WTC11 (cell line): Measurements from ENCODE around the gene TAF15. TPM values are rescaled to one million over a fixed set of nuclear protein-coding genes. Genes with fewer than 3 reads are reported as not detected.

Experiments used
- ATAC-seq: fragments of 200-7000 bp; cut with Tn5 transposase; 2 replicates; pipeline ENCODE4 v1.10.0; 2021; ENCODE audit warnings: mild to moderate bottlenecking, moderate library complexity
- CTCF ChIA-PET: fragments of 300-600 bp; sonication (Branson Sonifier 250); formaldehyde crosslinking; loops from one replicate; lab custom pipeline; 2021; ENCODE audit warnings: antibody characterized with exemption; lab: Charles Lee
- POLR2A ChIA-PET: fragments of 350-600 bp; sonication (Branson Sonifier 250); formaldehyde crosslinking; loops from one replicate; lab custom pipeline; 2021; ENCODE audit warnings: antibody characterized with exemption; lab: Charles Lee
- DNase-seq: peaks from one replicate; pipeline ENCODE4 v3.0.0; 2021; ENCODE audit warnings: low spot score
- H3K27ac Mint-ChIP-seq: 2 replicates; pipeline ENCODE4 v1.8.0; 2021; ENCODE audit warnings: mixed read lengths
- H3K27me3 Mint-ChIP-seq: 2 replicates; pipeline ENCODE4 v1.8.0; 2021; ENCODE audit warnings: low read depth, mild to moderate bottlenecking, moderate library complexity, mixed read lengths
- H3K36me3 Mint-ChIP-seq: 2 replicates; pipeline ENCODE4 v1.8.0; 2021; ENCODE audit warnings: mixed read lengths
- H3K4me1 Mint-ChIP-seq: 2 replicates; pipeline ENCODE4 v1.8.0; 2022; ENCODE audit warnings: mixed read lengths
- H3K4me3 Mint-ChIP-seq: 2 replicates; pipeline ENCODE4 v1.8.0; 2021; ENCODE audit warnings: mild to moderate bottlenecking, moderate library complexity, mixed read lengths
- H3K9me3 Mint-ChIP-seq: 2 replicates; pipeline ENCODE4 v1.8.0; 2021; ENCODE audit warnings: mixed read lengths
- CREB1 ChIP-seq: sonication (generic); formaldehyde crosslinking; IDR thresholded peaks from 2 replicates; pipeline ENCODE4 v1.8.0; 2023; ENCODE audit warnings: mild to moderate bottlenecking, missing genetic modification reagents
- MXD4 ChIP-seq: fragments of 250-450 bp; sonication (Bioruptor Pico); IDR thresholded peaks from 2 replicates; pipeline ENCODE4 v1.8.0; 2021; ENCODE audit warnings: mild to moderate bottlenecking, moderate library complexity, borderline replicate concordance
- MYBL2 ChIP-seq: sonication (generic); formaldehyde crosslinking; IDR thresholded peaks from 2 replicates; pipeline ENCODE4 v1.8.1; 2023; ENCODE audit warnings: mild to moderate bottlenecking, moderate library complexity, missing genetic modification reagents
- RORB ChIP-seq: fragments of 250-450 bp; sonication (Bioruptor Pico); IDR thresholded peaks from 2 replicates; pipeline ENCODE4 v1.9.0; 2021; ENCODE audit warnings: mild to moderate bottlenecking
- SMAD4 ChIP-seq: sonication (generic); formaldehyde crosslinking; IDR thresholded peaks from 2 replicates; pipeline ENCODE4 v1.8.0; 2022; ENCODE audit warnings: mild to moderate bottlenecking, missing genetic modification reagents
- SOX15 ChIP-seq: fragments of 250-450 bp; sonication (Bioruptor Pico); IDR thresholded peaks from 2 replicates; pipeline ENCODE4 v1.9.0; 2021; ENCODE audit warnings: mild to moderate bottlenecking
- TEAD4 ChIP-seq: sonication (generic); formaldehyde crosslinking; IDR thresholded peaks from 2 replicates; pipeline ENCODE4 v1.8.0; 2022; ENCODE audit warnings: mild to moderate bottlenecking, missing genetic modification reagents
- ZNF219 ChIP-seq: sonication (generic); formaldehyde crosslinking; IDR thresholded peaks from 2 replicates; pipeline ENCODE4 v1.8.0; 2023; ENCODE audit warnings: missing genetic modification reagents, mild to moderate bottlenecking, borderline replicate concordance
- ZNF263 ChIP-seq: sonication (generic); formaldehyde crosslinking; IDR thresholded peaks from 2 replicates; pipeline ENCODE4 v1.8.1; 2022; ENCODE audit warnings: low read depth, mild to moderate bottlenecking, moderate library complexity, missing genetic modification reagents
- total RNA-seq: library from RNA; stranded (reverse); gene quantifications from 3 replicates; pipeline ENCODE4 v1.2.3, GENCODE V29; 2021
- TF ChIP-seq, protein P1 (sequence below): sonication (generic); formaldehyde crosslinking; IDR thresholded peaks from 2 replicates; pipeline ENCODE4 v1.8.1; 2023; ENCODE audit warnings: mild to moderate bottlenecking, missing genetic modification reagents, borderline replicate concordance
- TF ChIP-seq, protein P2 (sequence below): sonication (generic); formaldehyde crosslinking; IDR thresholded peaks from 2 replicates; pipeline ENCODE4 v1.8.1; 2023; ENCODE audit warnings: mild to moderate bottlenecking, missing genetic modification reagents, moderate library complexity
- TF ChIP-seq, protein P3 (sequence below): fragments of 250-450 bp; sonication (Bioruptor Pico); IDR thresholded peaks from 2 replicates; pipeline ENCODE4 v1.9.0; 2021; ENCODE audit warnings: mild to moderate bottlenecking
- TF ChIP-seq, protein P4 (sequence below): sonication (generic); formaldehyde crosslinking; IDR thresholded peaks from 2 replicates; pipeline ENCODE4 v1.8.0; 2022; ENCODE audit warnings: mild to moderate bottlenecking, missing genetic modification reagents
- TF ChIP-seq, protein P5 (sequence below): sonication (generic); formaldehyde crosslinking; conservative IDR thresholded peaks from 2 replicates; pipeline ENCODE4 v1.8.1; 2022; ENCODE audit warnings: mild to moderate bottlenecking, missing genetic modification reagents
- TF ChIP-seq, protein P6 (sequence below): sonication (generic); formaldehyde crosslinking; IDR thresholded peaks from 2 replicates; pipeline ENCODE4 v1.8.0; 2023; ENCODE audit warnings: missing genetic modification reagents
- TF ChIP-seq, protein P7 (sequence below): sonication (generic); formaldehyde crosslinking; IDR thresholded peaks from 2 replicates; pipeline ENCODE4 v1.8.1; 2022; ENCODE audit warnings: mild to moderate bottlenecking, moderate library complexity, missing genetic modification reagents
- TF ChIP-seq, protein P8 (sequence below): sonication (generic); formaldehyde crosslinking; IDR thresholded peaks from 2 replicates; pipeline ENCODE4 v1.8.0; 2023; ENCODE audit warnings: mild to moderate bottlenecking, missing genetic modification reagents

TAF15 gene
- total RNA-seq, 1 experiment from 2014 or later = 273 TPM

DNA sequence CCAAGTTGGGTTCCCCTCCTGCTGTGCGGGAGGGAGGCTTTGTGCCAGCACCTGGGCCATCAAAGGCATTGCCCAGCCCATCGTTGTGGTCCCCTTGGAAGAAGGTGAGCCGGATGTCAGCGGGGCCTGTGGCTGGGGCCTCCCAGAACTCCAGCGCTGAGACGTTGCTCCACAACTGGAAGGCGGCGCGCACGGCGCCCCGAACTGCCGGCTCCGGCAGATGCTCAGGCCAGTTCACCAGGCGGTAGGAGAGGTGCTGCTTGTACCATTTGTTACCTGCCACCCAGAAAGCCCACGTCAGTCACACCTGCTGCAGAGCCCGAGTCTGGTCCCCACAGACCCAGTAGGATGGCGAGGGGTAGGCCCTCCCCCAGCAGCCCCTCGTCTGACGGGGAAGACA lies 36.2 kb upstream of the TAF15 start:
- ChIA-PET POLR2A (no interaction called here), CTCF (interaction anchor here (4.0 to 4.3 kb wide), 2 partner anchors 8 to 36 kb away, joined by 17 to 60 read pairs; partner anchors contain the start of gene TAF15)
- DNase-seq (no peak), ATAC-seq (no peak)
- TF ChIP-seq ZNF263 (CRISPR knock-in tag) (no peak), ZNF219 (no peak), CREB1 (CRISPR knock-in tag) (no peak), RORB (CRISPR knock-in tag) (no peak), SOX15 (CRISPR knock-in tag) (no peak), MXD4 (no peak), SMAD4 (no peak), TEAD4 (no peak), MYBL2 (CRISPR knock-in tag) (no peak)
- TF ChIP-seq, protein P1, sequence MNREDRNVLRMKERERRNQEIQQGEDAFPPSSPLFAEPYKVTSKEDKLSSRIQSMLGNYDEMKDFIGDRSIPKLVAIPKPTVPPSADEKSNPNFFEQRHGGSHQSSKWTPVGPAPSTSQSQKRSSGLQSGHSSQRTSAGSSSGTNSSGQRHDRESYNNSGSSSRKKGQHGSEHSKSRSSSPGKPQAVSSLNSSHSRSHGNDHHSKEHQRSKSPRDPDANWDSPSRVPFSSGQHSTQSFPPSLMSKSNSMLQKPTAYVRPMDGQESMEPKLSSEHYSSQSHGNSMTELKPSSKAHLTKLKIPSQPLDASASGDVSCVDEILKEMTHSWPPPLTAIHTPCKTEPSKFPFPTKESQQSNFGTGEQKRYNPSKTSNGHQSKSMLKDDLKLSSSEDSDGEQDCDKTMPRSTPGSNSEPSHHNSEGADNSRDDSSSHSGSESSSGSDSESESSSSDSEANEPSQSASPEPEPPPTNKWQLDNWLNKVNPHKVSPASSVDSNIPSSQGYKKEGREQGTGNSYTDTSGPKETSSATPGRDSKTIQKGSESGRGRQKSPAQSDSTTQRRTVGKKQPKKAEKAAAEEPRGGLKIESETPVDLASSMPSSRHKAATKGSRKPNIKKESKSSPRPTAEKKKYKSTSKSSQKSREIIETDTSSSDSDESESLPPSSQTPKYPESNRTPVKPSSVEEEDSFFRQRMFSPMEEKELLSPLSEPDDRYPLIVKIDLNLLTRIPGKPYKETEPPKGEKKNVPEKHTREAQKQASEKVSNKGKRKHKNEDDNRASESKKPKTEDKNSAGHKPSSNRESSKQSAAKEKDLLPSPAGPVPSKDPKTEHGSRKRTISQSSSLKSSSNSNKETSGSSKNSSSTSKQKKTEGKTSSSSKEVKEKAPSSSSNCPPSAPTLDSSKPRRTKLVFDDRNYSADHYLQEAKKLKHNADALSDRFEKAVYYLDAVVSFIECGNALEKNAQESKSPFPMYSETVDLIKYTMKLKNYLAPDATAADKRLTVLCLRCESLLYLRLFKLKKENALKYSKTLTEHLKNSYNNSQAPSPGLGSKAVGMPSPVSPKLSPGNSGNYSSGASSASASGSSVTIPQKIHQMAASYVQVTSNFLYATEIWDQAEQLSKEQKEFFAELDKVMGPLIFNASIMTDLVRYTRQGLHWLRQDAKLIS = no peak
- TF ChIP-seq, protein P2, sequence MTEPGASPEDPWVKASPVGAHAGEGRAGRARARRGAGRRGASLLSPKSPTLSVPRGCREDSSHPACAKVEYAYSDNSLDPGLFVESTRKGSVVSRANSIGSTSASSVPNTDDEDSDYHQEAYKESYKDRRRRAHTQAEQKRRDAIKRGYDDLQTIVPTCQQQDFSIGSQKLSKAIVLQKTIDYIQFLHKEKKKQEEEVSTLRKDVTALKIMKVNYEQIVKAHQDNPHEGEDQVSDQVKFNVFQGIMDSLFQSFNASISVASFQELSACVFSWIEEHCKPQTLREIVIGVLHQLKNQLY (CRISPR knock-in tag) = no peak
- TF ChIP-seq, protein P3, sequence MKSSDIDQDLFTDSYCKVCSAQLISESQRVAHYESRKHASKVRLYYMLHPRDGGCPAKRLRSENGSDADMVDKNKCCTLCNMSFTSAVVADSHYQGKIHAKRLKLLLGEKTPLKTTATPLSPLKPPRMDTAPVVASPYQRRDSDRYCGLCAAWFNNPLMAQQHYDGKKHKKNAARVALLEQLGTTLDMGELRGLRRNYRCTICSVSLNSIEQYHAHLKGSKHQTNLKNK (CRISPR knock-in tag) = no peak
- TF ChIP-seq, protein P4, sequence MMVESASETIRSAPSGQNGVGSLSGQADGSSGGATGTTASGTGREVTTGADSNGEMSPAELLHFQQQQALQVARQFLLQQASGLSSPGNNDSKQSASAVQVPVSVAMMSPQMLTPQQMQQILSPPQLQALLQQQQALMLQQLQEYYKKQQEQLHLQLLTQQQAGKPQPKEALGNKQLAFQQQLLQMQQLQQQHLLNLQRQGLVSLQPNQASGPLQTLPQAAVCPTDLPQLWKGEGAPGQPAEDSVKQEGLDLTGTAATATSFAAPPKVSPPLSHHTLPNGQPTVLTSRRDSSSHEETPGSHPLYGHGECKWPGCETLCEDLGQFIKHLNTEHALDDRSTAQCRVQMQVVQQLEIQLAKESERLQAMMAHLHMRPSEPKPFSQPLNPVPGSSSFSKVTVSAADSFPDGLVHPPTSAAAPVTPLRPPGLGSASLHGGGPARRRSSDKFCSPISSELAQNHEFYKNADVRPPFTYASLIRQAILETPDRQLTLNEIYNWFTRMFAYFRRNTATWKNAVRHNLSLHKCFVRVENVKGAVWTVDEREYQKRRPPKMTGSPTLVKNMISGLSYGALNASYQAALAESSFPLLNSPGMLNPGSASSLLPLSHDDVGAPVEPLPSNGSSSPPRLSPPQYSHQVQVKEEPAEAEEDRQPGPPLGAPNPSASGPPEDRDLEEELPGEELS (CRISPR knock-in tag) = no peak
- TF ChIP-seq, protein P5, sequence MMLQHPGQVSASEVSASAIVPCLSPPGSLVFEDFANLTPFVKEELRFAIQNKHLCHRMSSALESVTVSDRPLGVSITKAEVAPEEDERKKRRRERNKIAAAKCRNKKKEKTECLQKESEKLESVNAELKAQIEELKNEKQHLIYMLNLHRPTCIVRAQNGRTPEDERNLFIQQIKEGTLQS = no peak
- TF ChIP-seq, protein P6, sequence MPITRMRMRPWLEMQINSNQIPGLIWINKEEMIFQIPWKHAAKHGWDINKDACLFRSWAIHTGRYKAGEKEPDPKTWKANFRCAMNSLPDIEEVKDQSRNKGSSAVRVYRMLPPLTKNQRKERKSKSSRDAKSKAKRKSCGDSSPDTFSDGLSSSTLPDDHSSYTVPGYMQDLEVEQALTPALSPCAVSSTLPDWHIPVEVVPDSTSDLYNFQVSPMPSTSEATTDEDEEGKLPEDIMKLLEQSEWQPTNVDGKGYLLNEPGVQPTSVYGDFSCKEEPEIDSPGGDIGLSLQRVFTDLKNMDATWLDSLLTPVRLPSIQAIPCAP (CRISPR knock-in tag) = no peak
- TF ChIP-seq, protein P7, sequence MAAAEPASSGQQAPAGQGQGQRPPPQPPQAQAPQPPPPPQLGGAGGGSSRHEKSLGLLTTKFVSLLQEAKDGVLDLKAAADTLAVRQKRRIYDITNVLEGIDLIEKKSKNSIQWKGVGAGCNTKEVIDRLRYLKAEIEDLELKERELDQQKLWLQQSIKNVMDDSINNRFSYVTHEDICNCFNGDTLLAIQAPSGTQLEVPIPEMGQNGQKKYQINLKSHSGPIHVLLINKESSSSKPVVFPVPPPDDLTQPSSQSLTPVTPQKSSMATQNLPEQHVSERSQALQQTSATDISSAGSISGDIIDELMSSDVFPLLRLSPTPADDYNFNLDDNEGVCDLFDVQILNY (CRISPR knock-in tag) = no peak
- TF ChIP-seq, protein P8, sequence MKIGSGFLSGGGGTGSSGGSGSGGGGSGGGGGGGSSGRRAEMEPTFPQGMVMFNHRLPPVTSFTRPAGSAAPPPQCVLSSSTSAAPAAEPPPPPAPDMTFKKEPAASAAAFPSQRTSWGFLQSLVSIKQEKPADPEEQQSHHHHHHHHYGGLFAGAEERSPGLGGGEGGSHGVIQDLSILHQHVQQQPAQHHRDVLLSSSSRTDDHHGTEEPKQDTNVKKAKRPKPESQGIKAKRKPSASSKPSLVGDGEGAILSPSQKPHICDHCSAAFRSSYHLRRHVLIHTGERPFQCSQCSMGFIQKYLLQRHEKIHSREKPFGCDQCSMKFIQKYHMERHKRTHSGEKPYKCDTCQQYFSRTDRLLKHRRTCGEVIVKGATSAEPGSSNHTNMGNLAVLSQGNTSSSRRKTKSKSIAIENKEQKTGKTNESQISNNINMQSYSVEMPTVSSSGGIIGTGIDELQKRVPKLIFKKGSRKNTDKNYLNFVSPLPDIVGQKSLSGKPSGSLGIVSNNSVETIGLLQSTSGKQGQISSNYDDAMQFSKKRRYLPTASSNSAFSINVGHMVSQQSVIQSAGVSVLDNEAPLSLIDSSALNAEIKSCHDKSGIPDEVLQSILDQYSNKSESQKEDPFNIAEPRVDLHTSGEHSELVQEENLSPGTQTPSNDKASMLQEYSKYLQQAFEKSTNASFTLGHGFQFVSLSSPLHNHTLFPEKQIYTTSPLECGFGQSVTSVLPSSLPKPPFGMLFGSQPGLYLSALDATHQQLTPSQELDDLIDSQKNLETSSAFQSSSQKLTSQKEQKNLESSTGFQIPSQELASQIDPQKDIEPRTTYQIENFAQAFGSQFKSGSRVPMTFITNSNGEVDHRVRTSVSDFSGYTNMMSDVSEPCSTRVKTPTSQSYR (CRISPR knock-in tag) = no peak
- no peak overlapping the region for H3K4me3 Mint-ChIP-seq
- no peaks in the 10 kb centered on the region for H3K36me3 Mint-ChIP-seq
- 0 out of 2 replicates have a peak, but pooled peaks cover 3% of the 10 kb centered on the region for H3K9me3 Mint-ChIP-seq
- H3K27me3 Mint-ChIP-seq = no peaks in the 10 kb centered on the region
- peaks cover 33% of the 10 kb centered on the region for H3K4me1 Mint-ChIP-seq
- no peak overlapping the region for H3K27ac Mint-ChIP-seq
